Tibial artery (tissue), 4 donors: ENCODE data around the gene FREM1.

Source experiments
- DNase-seq, 2 donors: peaks; one replicate each; pipeline ENCODE4 v3.0.0-alpha.2; 2019
- H3K27ac ChIP-seq, 2 donors: fragments of 200-600 bp; sonication (generic) in 1 of 2; 1 replicate in 1 of 2; 2 replicates in 1 of 2; pipeline ENCODE4 v1.5.1; 2018 to 2019; ENCODE audit warnings: mild to moderate bottlenecking in 1 of 2
- H3K27me3 ChIP-seq, 2 donors: fragments of 200-600 bp; sonication (generic) in 1 of 2; one replicate each; pipeline versions ENCODE4 v1.5.1 to v1.6.0; 2016 to 2019
- H3K36me3 ChIP-seq, 3 donors: fragments of 200-600 bp; sonication (generic) in 2 of 3; one replicate each; pipeline ENCODE4 v1.5.1; 2016 to 2019; ENCODE audit warnings: mild to moderate bottlenecking in 2 of 3
- H3K4me1 ChIP-seq, 4 donors: fragments of 200-600 bp; sonication (generic) in 2 of 4; 1 replicate in 3 of 4; 2 replicates in 1 of 4; pipeline ENCODE4 v1.5.1; 2016 to 2019
- H3K4me3 ChIP-seq, 2 donors: fragments of 200-600 bp; sonication (generic) in 1 of 2; 1 replicate in 1 of 2; 2 replicates in 1 of 2; pipeline ENCODE4 v1.5.1; 2018 to 2019; ENCODE audit warnings: mild to moderate bottlenecking in 2 of 2
- H3K9me3 ChIP-seq, 3 donors: fragments of 200-600 bp; sonication (generic) in 1 of 3; one replicate each; pipeline ENCODE4 v1.5.1; 2016 to 2019
- intact Hi-C: fragments of 100-400 bp; cut with DNase I; formaldehyde crosslinking; loops from one replicate; pipeline ENCODE4 v1.15.0; 2023; ENCODE audit warnings: low total_unique reads
- TF ChIP-seq, protein P1 (sequence below), 2 experiments: fragments of 200-600 bp in 1 of 2; fragments of 450-650 bp in 1 of 2; IDR thresholded peaks; one replicate each; pipeline ENCODE4 v1.5.1; 2017 to 2019; ENCODE audit warnings: antibody characterized with exemption in 2 of 2, mild to moderate bottlenecking in 1 of 2, moderate library complexity in 1 of 2

Gene FREM1

GRCh38 chr9:14941501-14942405 is 31.5 kb upstream of the FREM1 start:
- TF ChIP-seq, protein P1, sequence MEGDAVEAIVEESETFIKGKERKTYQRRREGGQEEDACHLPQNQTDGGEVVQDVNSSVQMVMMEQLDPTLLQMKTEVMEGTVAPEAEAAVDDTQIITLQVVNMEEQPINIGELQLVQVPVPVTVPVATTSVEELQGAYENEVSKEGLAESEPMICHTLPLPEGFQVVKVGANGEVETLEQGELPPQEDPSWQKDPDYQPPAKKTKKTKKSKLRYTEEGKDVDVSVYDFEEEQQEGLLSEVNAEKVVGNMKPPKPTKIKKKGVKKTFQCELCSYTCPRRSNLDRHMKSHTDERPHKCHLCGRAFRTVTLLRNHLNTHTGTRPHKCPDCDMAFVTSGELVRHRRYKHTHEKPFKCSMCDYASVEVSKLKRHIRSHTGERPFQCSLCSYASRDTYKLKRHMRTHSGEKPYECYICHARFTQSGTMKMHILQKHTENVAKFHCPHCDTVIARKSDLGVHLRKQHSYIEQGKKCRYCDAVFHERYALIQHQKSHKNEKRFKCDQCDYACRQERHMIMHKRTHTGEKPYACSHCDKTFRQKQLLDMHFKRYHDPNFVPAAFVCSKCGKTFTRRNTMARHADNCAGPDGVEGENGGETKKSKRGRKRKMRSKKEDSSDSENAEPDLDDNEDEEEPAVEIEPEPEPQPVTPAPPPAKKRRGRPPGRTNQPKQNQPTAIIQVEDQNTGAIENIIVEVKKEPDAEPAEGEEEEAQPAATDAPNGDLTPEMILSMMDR (IDR thresholded peaks at IDR 0.05), result no peak
- intact Hi-C loops, result no loop called here
- DNase-seq, result no peak
- H3K27me3 ChIP-seq, result no peaks in the 10 kb centered on the region
- no peaks in the 10 kb centered on the region for H3K36me3 ChIP-seq
- no peaks in the 10 kb centered on the region for H3K4me1 ChIP-seq
- no peak overlapping the region for H3K27ac ChIP-seq
- H3K4me3 ChIP-seq, result no peak overlapping the region
- H3K9me3 ChIP-seq, result no peaks in the 10 kb centered on the region

DNA sequence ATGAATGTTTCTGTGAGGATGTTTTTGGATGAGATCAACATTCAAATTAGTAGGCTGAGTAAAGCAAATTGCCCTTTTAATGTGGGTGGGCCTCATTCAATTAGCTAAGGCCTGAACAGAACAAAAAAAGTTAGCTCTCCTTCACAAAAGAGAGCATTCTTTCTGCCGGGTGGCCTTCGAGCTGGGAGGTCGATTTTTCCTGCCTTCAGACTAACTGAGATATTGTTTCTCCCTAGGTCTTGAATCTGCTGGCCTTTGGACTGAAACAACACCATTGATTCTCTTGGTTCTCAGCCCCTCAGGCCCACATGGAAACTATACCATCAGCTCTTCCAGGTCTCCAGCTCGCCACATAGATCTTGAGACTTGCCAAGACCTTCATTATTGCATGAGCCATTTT is 29.1 kb upstream of the FREM1 start:
- intact Hi-C loops, result no loop called here
- Histone ChIP-seq H3K9me3 (no peaks in the 10 kb centered on the region), H3K4me1 (peaks cover 0 to 3% (median 0%) of the 10 kb centered on the region in 4 donors), H3K36me3 (no peaks in the 10 kb centered on the region), H3K4me3 (no peak overlapping the region), H3K27ac (no peak overlapping the region), H3K27me3 (no peaks in the 10 kb centered on the region)
- DNase-seq, result no peak
- TF ChIP-seq, protein P1 (IDR thresholded peaks at IDR 0.05), result no peak

- no peaks in the 10 kb centered on the region for H3K27me3 ChIP-seq
- TF ChIP-seq, protein P1 (IDR thresholded peaks at IDR 0.05), result no peak
- H3K27ac ChIP-seq, result no peak overlapping the region
- H3K4me1 ChIP-seq, result peaks cover 0 to 3% (median 0%) of the 10 kb centered on the region in 4 donors
- H3K4me3 ChIP-seq, result no peak overlapping the region
- DNase-seq, result no peak
- intact Hi-C loops, result no loop called here
- no peaks in the 10 kb centered on the region for H3K36me3 ChIP-seq
- no peaks in the 10 kb centered on the region for H3K9me3 ChIP-seq
Observed at GRCh38 chr9:14937216-14937615, 27.0 kb upstream of the FREM1 start.

- no peaks in the 10 kb centered on the region for H3K27me3 ChIP-seq
- peaks cover 0 to 3% (median 0%) of the 10 kb centered on the region in 4 donors for H3K4me1 ChIP-seq
- TF ChIP-seq, protein P1 (IDR thresholded peaks at IDR 0.05), result no peak
- H3K4me3 ChIP-seq, result no peak overlapping the region
- intact Hi-C loops, result no loop called here
- no peak overlapping the region for H3K27ac ChIP-seq
- DNase-seq, result no peak
- no peaks in the 10 kb centered on the region for H3K9me3 ChIP-seq
- H3K36me3 ChIP-seq, result no peaks in the 10 kb centered on the region
Observed at GRCh38 chr9:14936491-14936890, 26.3 kb upstream of the FREM1 start.

DNA sequence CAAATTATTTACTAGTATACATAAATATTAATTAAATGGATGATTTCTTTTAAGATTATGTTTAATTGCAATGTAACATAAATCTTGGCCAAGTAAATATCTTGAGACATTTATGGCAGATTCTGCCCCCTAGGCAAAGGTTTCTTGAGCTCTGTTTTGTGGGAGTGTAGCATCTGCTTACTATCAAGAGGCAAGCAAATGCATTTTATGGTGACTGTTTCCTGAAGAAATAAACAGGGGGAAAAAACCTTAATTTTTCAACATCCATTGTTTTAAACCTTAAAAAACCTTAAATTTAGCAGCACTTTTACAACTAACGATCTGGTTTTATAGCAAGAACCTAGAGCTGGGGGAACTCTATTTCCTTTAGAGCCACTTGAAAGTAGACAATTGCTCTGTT is 25.7 kb upstream of the FREM1 start:
- Histone ChIP-seq H3K9me3 (no peaks in the 10 kb centered on the region), H3K27ac (no peak overlapping the region), H3K4me1 (peaks cover 0 to 3% (median 0%) of the 10 kb centered on the region in 4 donors), H3K4me3 (no peak overlapping the region), H3K27me3 (no peaks in the 10 kb centered on the region), H3K36me3 (no peaks in the 10 kb centered on the region)
- intact Hi-C loops, result no loop called here
- TF ChIP-seq, protein P1 (IDR thresholded peaks at IDR 0.05), result no peak
- no peak for DNase-seq
